Stimulated activated CD4-positive, alpha-beta T cell treated with anti-CD3 and anti-CD28 coated beads, Interleukin-1b, Interleukin-23, amount 100 ng/mL, for 1 hour (primary cell): ENCODE measurements around the gene GRAMD4.

Experiments
- DNase-seq, 2 donors: peaks; one replicate each; pipeline ENCODE4 v3.0.0-alpha.2; 2020; ENCODE audit warnings: low read depth in 2 of 2

Gene GRAMD4

GRCh38 chr22:46598737-46599424 lies 21.3 kb upstream of the GRAMD4 start:
- no peak for DNase-seq

- DNase-seq: no peak
Measured at GRCh38 chr22:46600273-46600796, 19.9 kb upstream of the GRAMD4 start.

- DNase-seq: no peak
Measured at GRCh38 chr22:46602025-46602424, 18.2 kb upstream of the GRAMD4 start.

GRCh38 chr22:46604306-46604690 lies 15.9 kb upstream of the GRAMD4 start:
- DNase-seq: no peak

GRCh38 chr22:46605117-46605516 lies 15.1 kb upstream of the GRAMD4 start:
- DNase-seq: no peak

- DNase-seq: no peak
Measured at GRCh38 chr22:46606886-46607285, 13.3 kb upstream of the GRAMD4 start.

GRCh38 chr22:46607483-46608114 lies 12.6 kb upstream of the GRAMD4 start:
- no peak for DNase-seq

- DNase-seq: no peak
Measured at GRCh38 chr22:46609175-46609690, 11.0 kb upstream of the GRAMD4 start.

- no peak for DNase-seq
Measured at GRCh38 chr22:46609724-46610201, 10.4 kb upstream of the GRAMD4 start.

- DNase-seq: no peak
Measured at GRCh38 chr22:46610356-46610755, 9.8 kb upstream of the GRAMD4 start.

- no peak for DNase-seq
Measured at GRCh38 chr22:46611189-46611588, 9.0 kb upstream of the GRAMD4 start.

GRCh38 chr22:46612341-46612903 lies 7.8 kb upstream of the GRAMD4 start:
- no peak for DNase-seq

GRCh38 chr22:46612904-46613605 lies 7.1 kb upstream of the GRAMD4 start:
- peak in 1 of 2 donors; percentile 27 for DNase-seq

GRCh38 chr22:46613606-46614021 lies 6.6 kb upstream of the GRAMD4 start:
- no peak for DNase-seq

GRCh38 chr22:46614025-46614931 lies 5.9 kb upstream of the GRAMD4 start:
- DNase-seq: peak in 1 of 2 donors; percentile 50

GRCh38 chr22:46617207-46617985 lies 2.8 kb upstream of the GRAMD4 start:
- DNase-seq: no peak

- DNase-seq: no peak
Measured at GRCh38 chr22:46617986-46618647, 2.1 kb upstream of the GRAMD4 start.

GRCh38 chr22:46618667-46619066 lies 1.5 kb upstream of the GRAMD4 start:
- DNase-seq: no peak

GRCh38 chr22:46619240-46619829 lies 851 bp upstream of the GRAMD4 start:
- DNase-seq: no peak
